Amygdala (tissue), 56 donors: Measurements from ENCODE around the gene MACROD2.

Experiments used
- DNase-seq, 56 donors: peaks; one replicate each; lab custom pipeline; 2025; lab: John Stamatoyannopoulos, UW

The MACROD2 gene

DNA sequence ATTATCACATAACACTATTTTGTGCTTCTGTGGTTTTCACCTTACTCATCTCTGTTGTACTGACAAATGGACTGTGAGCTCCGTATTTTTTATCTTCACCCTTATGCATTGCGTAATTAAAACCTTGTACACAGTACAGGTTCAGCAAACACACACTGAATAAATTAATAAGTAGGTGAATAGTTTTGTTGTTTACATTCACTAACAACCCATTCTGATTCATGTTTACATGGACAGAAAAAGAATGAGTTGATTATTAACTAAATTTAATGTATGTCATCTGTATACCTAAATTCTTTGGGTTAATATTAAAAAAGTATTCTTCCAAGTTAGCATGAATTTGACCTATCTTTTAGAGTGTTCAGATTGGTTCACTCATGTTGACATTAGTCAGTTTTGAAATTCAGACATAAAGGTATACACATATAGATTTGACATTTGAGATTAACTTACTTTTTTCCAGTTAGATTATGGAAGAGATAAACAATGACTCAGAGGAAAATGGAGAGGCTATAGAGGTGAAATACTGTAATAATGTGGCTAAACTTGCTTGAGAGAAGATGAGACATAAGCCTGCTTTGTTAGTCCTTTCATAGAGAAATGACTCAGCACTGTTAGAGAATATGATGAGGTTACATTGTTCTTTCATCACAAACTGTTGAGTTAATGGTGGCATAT lies 883.8 kb downstream of the MACROD2 start:
- no peak for DNase-seq

GRCh38 chr20:14879839-14880238 lies 884.5 kb downstream of the MACROD2 start:
- peak in 1 of 56 donors; percentile 14 for DNase-seq

GRCh38 chr20:14881518-14881917 lies 886.2 kb downstream of the MACROD2 start:
- no peak for DNase-seq

DNA sequence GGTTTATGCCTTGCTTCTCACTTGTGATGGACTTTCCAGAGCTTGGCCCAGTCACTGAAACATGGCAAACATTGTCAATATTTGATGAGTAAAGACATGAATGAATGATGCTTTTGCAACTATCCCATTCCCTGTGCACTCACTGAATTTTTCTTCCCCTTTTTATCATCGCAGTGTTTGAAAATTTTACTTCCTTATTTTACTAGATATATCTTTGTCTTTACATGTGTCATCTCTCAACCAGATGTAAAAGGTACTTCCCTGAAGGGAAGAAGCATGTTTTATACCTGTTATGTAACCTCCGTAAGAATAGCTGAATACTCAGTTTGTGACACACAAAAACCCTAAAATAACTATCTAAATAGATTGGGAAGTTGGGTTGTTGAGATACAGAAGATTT lies 886.8 kb downstream of the MACROD2 start:
- no peak for DNase-seq

GRCh38 chr20:14882846-14883245 lies 887.5 kb downstream of the MACROD2 start:
- DNase-seq: no peak

DNA sequence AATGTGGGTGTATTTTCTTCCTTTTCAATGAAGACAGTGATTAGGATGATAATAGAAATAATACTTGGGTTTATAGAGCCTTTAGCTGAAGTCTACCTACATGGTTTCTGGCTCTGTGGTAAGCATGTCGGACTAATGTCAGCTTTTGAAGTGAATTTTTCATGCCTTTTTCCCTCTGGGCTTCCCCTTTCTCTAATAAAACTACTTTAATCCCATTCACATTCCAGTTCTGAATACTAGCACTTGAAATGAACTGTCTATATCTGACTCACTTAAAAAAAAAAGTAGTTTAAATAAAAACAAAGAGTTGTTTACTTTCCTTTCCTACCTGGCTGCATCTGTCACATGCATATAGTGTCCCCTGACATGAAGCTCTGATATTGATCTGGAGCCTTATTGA lies 888.0 kb downstream of the MACROD2 start:
- no peak for DNase-seq

DNA sequence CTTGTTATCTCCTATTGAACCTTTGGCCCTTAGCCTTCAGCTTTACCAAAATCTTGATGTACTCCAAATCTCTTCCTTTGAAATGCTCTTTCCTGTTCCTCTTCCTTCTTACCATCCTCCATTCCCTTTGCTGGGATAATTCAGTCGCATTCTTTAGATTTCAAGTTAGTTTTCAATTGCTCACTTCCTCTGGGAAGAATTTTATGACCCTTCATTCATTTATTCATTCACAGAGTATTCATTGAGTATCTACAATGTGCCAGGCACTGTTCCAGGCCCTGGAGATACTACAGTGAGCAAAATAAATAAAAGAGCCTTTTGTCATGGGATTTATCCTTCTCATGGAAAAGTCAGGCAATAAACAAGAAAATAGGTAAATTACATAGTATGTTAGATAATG lies 890.3 kb downstream of the MACROD2 start:
- DNase-seq: no peak

DNA sequence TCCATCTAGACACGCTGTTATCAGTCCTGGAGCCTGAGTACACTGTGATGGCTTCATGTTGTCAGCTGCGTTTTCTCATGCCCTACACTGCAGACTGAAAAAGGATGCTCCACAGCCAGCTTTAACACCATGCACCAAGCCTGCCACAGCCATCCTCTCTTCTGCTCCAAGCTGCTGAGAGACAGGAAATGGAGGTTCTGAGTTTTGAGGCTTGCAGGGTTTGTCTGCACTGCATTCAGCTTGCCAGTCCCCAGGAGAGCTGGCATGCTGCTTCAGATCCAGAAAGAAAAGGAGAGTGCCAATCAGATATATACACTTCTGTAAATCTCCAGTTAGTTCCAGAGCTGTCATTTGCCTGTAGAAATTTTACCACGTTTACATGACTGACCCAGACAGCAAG lies 892.8 kb downstream of the MACROD2 start:
- no peak for DNase-seq

DNA sequence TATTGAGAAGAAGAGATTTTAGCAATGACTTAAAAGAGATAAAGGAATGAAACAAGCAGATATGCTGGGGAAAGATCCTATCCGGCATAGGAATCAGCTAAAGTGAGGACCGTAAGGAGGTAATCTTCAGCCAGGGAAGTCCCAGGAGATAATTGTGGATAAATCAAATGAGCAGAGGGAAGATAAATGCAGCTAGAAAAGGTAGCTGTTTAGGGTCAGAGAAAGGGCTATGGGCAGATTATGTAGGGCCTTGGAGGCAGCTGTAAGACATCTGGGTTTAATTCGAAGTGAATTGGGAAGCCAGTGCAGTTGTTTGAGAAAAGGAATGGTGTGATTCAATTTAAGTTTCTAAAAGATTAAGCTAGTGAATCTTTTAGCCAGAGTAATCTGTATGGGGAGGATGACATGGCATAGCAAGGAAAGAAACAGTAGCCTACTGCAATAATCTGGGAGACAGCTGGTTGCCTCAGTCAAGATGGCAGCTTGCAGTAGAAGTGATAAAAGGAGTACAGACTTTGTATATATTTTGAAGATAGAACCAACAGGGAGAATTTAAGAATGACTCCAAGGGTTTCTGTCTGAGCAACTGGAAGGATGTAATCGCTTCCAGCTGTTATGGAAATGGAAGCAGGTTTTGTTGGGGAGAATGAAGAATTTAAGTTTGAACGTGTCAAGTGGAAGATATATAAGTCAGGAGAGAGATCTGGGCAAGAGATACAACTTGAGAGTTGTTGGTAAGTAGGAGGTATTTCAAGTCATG lies 894.4 kb downstream of the MACROD2 start:
- no peak for DNase-seq

DNA sequence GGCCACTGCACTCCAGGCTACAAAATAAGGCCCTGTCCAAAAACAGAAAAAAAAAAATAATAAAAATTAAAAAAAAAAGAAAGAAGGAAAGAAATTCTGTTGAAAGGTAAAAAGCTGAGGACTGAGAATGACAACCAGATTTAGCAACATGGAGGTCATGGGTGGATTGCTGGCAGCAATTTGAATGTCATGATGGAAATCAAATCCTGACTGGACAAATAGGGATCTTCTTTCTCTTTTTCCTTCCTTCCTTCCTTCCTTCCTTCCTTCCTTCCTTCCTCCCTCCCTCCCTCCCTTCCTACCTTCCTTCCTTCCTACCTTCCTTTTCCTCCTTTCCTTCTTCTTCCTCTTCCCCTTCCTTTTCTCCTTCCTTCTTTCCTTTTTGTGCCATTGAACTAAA lies 895.4 kb downstream of the MACROD2 start:
- DNase-seq: no peak

GRCh38 chr20:14892782-14893181 lies 897.5 kb downstream of the MACROD2 start:
- DNase-seq: no peak

- DNase-seq: no peak
Observed at GRCh38 chr20:14896569-14896968, 901.3 kb downstream of the MACROD2 start.

DNA sequence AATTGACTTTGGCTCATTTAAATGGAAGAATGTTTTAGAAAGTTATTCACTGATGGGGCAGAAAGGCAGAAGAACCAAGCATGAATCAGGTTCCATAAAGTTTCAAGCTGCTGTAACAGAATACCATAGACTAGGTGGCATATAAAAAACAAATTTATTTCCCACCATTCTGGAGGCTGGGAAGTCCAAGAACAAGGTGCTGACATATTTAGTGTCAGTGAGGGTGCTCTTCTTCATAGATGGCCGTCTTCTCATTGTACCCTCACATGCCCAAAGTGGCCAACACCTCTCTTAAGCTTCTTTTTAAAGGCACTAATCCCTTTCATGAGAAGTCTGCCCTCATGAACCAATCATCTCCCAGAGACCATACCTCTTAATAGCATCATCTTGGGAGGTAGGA lies 902.3 kb downstream of the MACROD2 start:
- DNase-seq: no peak

DNA sequence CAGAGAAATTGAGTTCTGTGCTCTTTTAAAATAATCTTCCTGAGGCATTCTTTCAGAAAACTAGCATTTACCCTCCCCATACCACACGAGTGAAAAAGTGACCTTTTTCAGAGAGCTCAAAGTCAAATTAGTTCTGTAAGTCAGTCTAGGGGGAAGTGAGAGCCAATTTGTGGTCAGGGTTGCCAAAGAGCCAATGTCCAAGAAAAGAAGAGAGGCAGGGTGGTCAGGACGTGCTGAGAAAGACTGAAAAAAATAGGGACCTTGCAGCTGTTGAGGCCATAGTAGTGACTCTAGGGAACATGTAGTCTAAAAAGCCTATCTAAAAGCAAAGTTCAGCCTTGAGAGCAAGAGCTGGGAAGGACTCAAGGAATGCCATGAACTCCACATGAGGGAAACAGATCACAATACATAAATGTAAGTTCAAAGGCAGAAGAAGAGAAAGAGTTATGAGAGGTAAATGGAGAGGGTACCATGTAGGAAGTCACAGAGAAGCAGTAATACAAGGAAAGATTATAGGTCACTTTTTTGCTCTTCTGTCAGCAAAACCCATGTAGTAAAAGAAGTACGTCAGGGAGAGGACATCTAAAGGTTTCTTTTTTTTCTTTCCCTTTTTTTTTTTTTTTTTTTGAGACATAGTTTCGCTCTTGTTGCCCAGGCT lies 907.2 kb downstream of the MACROD2 start:
- no peak for DNase-seq

- DNase-seq: no peak
Observed at GRCh38 chr20:14906908-14907434, 911.7 kb downstream of the MACROD2 start.

DNA sequence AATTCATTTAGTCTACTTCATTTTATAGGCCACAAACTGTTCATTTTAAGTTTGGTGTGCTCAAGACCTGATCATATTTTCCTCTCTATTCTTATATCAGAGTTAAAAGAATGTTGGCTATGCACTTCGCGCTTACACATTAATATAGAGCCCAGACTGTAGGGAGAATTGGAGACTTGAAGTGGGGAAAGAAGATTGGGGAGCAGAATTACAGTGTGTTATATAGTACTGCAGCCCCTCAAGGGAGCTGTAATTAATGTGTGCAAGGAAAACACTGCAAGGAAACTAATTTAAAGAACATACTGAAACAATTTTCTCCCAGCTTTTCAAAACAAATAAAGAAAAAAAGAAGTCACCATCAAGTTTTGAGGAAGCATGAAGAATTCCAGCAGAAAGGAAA lies 914.8 kb downstream of the MACROD2 start:
- DNase-seq: no peak

DNA sequence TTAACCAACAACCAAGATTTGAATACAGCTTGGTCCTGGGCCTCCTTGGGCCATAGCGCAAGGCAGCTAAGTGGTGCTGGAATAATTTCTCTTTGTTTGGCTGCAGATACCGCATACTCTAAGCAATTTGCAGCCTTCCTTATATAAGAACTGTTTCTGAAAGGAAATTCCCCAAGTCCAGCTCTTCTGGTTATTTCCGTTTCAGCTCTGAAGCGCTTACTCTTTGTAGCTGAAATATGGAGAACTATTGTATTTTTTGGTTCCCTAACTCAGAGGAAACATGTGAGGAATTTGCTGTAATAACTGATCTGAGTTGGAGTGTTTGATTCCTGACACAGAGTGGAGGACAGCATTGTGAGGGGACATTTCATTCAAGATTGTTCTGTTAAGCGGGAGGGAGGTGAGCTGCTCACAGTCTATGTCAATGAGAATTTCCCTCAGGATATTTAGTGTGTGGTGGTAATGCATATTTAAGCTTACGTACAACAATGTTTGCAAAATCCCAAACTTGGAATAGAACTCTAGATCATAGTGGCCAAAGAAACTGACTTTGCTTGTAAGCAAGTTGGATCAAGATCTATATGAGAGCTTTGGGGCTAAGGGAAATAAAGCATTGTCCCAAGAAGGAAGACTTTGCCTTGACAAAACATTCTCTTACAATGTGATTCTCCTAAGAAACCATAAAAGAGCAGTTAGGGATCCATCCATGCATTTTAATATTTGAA lies 918.7 kb downstream of the MACROD2 start:
- no peak for DNase-seq

GRCh38 chr20:14914633-14915032 lies 919.3 kb downstream of the MACROD2 start:
- no peak for DNase-seq

DNA sequence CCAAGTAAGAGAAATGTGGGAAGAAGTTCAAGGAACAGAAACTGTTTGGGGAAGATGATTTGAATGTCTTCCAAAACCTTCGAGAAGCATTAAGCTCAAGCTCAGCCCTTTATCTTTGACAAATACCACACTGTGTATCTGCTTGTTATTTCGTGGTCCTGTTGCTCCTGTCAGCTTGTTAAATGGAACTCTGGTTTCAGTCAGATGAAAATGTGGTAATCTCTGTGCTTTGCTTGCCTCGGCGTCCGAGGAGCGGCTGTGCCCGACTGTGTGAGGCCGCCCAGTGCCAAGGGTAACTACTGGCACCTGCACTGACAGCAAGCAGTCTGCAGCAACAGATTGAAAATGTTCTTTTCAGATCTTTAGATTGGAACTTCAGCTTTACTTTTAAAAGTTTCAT lies 920.0 kb downstream of the MACROD2 start:
- peak in 8 of 56 donors; percentile 2 to 21 (median 10) for DNase-seq

DNA sequence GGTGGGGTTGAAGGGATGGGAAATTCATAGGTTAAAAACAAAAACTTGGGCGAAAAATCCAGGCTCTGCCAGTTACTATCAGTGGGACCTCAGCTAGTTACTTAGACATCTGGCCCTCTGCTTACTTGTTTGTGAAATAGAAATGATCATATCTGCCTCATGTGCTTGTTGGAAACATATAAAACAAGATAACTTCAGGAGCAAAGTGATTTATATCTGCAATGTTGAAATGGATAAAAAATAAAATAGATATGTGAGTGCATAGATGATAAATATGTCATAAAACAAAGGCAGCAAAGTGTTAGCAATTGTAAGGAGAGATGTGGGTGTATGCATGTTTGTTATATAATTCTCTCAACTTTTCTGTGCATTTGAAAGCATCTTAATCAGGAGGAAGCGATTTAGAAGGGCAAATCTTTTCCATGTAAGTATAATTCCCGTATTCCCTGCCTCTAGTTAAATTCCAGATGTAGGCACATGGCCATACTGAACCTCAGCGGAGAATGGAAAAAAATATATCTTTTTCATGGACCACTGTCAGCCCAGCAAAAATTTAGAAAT lies 921.1 kb downstream of the MACROD2 start:
- no peak for DNase-seq
